HepG2 (cell line): ENCODE measurements around the gene DST. TPM values are rescaled to one million over a fixed set of nuclear protein-coding genes. Genes with fewer than 3 reads are reported as not detected.

Experiments used
- ATAC-seq: fragments of 200-7000 bp; cut with Tn5 transposase; 3 replicates; pipeline ENCODE4 v1.9.1; 2020; ENCODE audit warnings: mild to moderate bottlenecking, moderate library complexity
- BruUV-seq: library from RNA; stranded (reverse); fragments of 400-500 nt; replicated peaks from 2 replicates; lab custom pipeline; 2021; lab: Mats Ljungman, UMichigan
- CTCF ChIA-PET: fragments of 300-600 bp; formaldehyde crosslinking; extraction: SDS; loops from one replicate; lab custom pipeline; 2021; ENCODE audit warnings: low total read pairs, inconsistent platforms, low intra/inter-chr PET ratio; lab: Yijun Ruan, JAX
- POLR2A ChIA-PET: fragments of 350-600 bp; sonication (Branson Sonifier 250); formaldehyde crosslinking; loops from one replicate; lab custom pipeline; 2020; ENCODE audit warnings: antibody characterized with exemption, inconsistent platforms; lab: Yijun Ruan, JAX
- DNase-seq: peaks from one replicate; pipeline ENCODE4 v3.0.0-alpha.2; 2015; ENCODE audit warnings: low spot score
- FAIRE-seq: peaks from 3 replicates; lab custom pipeline; 2011; peaks lifted over from hg19 to GRCh38; lab: Jason Lieb, UNC
- H2AFZ ChIP-seq: one replicate; pipeline ENCODE4 v1.6.1; 2011; ENCODE audit warnings: low read length, inconsistent platforms
- H3K27ac ChIP-seq: fragments of 300-600 bp; 3 replicates; pipeline ENCODE4 v1.8.0; 2011; ENCODE audit warnings: mixed run types, mild to moderate bottlenecking, mixed read lengths, low read length, inconsistent platforms; ENCODE audit not compliant: insufficient read depth; ENCODE audit errors: extremely low read length
- H3K27me3 ChIP-seq, 2 experiments: fragments of 200-600 bp in 1 of 2; 2 replicates in 1 of 2; 3 replicates in 1 of 2; pipeline versions ENCODE4 v1.6.0 to v1.8.0; 2011; ENCODE audit warnings: low read length in 2 of 2, mild to moderate bottlenecking in 2 of 2, moderate library complexity in 2 of 2, inconsistent platforms in 1 of 2; ENCODE audit not compliant: insufficient read depth in 2 of 2, control insufficient read depth in 1 of 2
- H3K36me3 ChIP-seq, 2 experiments: fragments of 200-600 bp in 1 of 2; replicated peaks in 1 of 2; 2 replicates in 1 of 2; 3 replicates in 1 of 2; pipeline versions ENCODE4 v1.5.1 to v1.8.0; 2011; ENCODE audit warnings: low read length in 2 of 2, inconsistent platforms in 1 of 2; ENCODE audit not compliant: insufficient read depth in 2 of 2, control insufficient read depth in 1 of 2
- H3K4me1 ChIP-seq: 2 replicates; pipeline ENCODE4 v1.5.1; 2012; ENCODE audit warnings: low read length, inconsistent platforms; ENCODE audit not compliant: insufficient read depth
- H3K4me2 ChIP-seq: 2 replicates; pipeline ENCODE4 v1.6.0; 2011; ENCODE audit warnings: low read depth, low read length, inconsistent platforms
- H3K4me3 ChIP-seq, 3 experiments: fragments of 200-600 bp in 1 of 3; sonication (generic), shearing (Covaris generic) in 1 of 3; replicated peaks in 1 of 3; 2 replicates each; pipeline ENCODE4 v1.5.1; 2011 to 2016; ENCODE audit warnings: low read length in 3 of 3, inconsistent platforms in 2 of 3, low read depth in 2 of 3, mild to moderate bottlenecking in 2 of 3, control low read depth in 1 of 3, mixed read lengths in 1 of 3; ENCODE audit not compliant: insufficient read depth in 1 of 3
- H3K79me2 ChIP-seq: one replicate; pipeline ENCODE4 v1.6.1; 2011; ENCODE audit warnings: low read length, inconsistent platforms; ENCODE audit not compliant: insufficient read depth
- H3K9ac ChIP-seq: 2 replicates; pipeline ENCODE4 v1.6.0; 2011; ENCODE audit warnings: mild to moderate bottlenecking, low read depth, low read length, inconsistent platforms; ENCODE audit not compliant: insufficient read depth
- H3K9me3 ChIP-seq: 2 replicates; pipeline ENCODE4 v1.5.1; 2012; ENCODE audit warnings: mild to moderate bottlenecking, low read length
- H4K20me1 ChIP-seq: 2 replicates; pipeline ENCODE4 v1.6.0; 2011; ENCODE audit warnings: inconsistent platforms, mild to moderate bottlenecking, low read length, moderate library complexity; ENCODE audit not compliant: insufficient read depth
- CTCF ChIP-seq: sonication (generic); formaldehyde crosslinking; IDR thresholded peaks from 2 replicates; pipeline ENCODE4 v1.5.0; 2020; ENCODE audit warnings: mild to moderate bottlenecking, missing genetic modification reagents, moderate library complexity
- ETS1 ChIP-seq: sonication (generic); formaldehyde crosslinking; IDR thresholded peaks from 2 replicates; pipeline ENCODE4 v1.4.0; 2020; ENCODE audit warnings: missing genetic modification reagents
- IKZF1 ChIP-seq: fragments of 450-650 bp; IDR thresholded peaks from 2 replicates; pipeline ENCODE4 v1.7.1; 2016
- JARID2 ChIP-seq: sonication (generic); formaldehyde crosslinking; IDR thresholded peaks from 2 replicates; pipeline ENCODE4 v1.8.1; 2023; ENCODE audit warnings: missing genetic modification reagents, inconsistent platforms; ENCODE audit not compliant: insufficient replicate concordance
- LCORL ChIP-seq, 2 experiments: fragments of 450-650 bp in 1 of 2; sonication (generic) in 1 of 2; formaldehyde crosslinking in 1 of 2; IDR thresholded peaks; 2 replicates each; pipeline versions ENCODE4 v1.5.0 to v1.6.1; 2017 to 2020; ENCODE audit warnings: antibody characterized with exemption in 1 of 2, missing genetic modification reagents in 1 of 2
- NFYB ChIP-seq: sonication (generic); formaldehyde crosslinking; IDR thresholded peaks from 2 replicates; pipeline ENCODE4 v1.4.0; 2020; ENCODE audit warnings: missing genetic modification reagents
- RAD21 ChIP-seq: fragments of 450-650 bp; formaldehyde crosslinking; IDR thresholded peaks from 2 replicates; pipeline ENCODE4 v1.5.0; 2020; ENCODE audit warnings: mild to moderate bottlenecking
- RBFOX2 ChIP-seq: fragments of 200-400 bp; formaldehyde crosslinking; IDR thresholded peaks from 2 replicates; pipeline ENCODE4 v1.6.1; 2017; ENCODE audit warnings: low read depth, mild to moderate bottlenecking, low read length
- SMC3 ChIP-seq: IDR thresholded peaks from 2 replicates; pipeline ENCODE4 v1.6.1; 2011; ENCODE audit warnings: low read length, improper control_type of control experiment
- ZBTB39 ChIP-seq: sonication (generic); formaldehyde crosslinking; IDR thresholded peaks from 2 replicates; pipeline ENCODE4 v1.5.0; 2020; ENCODE audit warnings: missing genetic modification reagents
- ZBTB46 ChIP-seq: sonication (generic); formaldehyde crosslinking; IDR thresholded peaks from 2 replicates; pipeline ENCODE4 v1.4.0; 2020; ENCODE audit warnings: mild to moderate bottlenecking, missing genetic modification reagents, borderline replicate concordance
- ZNF281 ChIP-seq: sonication (generic); formaldehyde crosslinking; IDR thresholded peaks from 2 replicates; pipeline ENCODE4 v1.4.0; 2020; ENCODE audit warnings: missing genetic modification reagents, borderline replicate concordance
- ZNF607 ChIP-seq: sonication (generic); formaldehyde crosslinking; IDR thresholded peaks from 2 replicates; pipeline ENCODE4 v1.5.1; 2020; ENCODE audit warnings: missing genetic modification reagents, mild to moderate bottlenecking, borderline replicate concordance
- ZSCAN25 ChIP-seq: sonication (generic); formaldehyde crosslinking; IDR thresholded peaks from 2 replicates; pipeline ENCODE4 v1.8.0; 2022; ENCODE audit warnings: mild to moderate bottlenecking, missing genetic modification reagents
- WGBS: methylation state at CpG from one replicate; pipeline ENCODE4 v1.1.6; 2017; ENCODE audit warnings: low lambda C conversion rate; 5-methylcytosine and 5-hydroxymethylcytosine counted together
- in situ Hi-C: cut with HindIII; loops from 2 replicates; pipeline ENCODE4 v1.10.0; 2017; ENCODE audit warnings: low pct_unique_long_range_greater_than_20kb; ENCODE audit not compliant: extremely low pct_ligation_motif_present
- intact Hi-C: fragments of 100-400 bp; cut with micrococcal nuclease; formaldehyde crosslinking; loops from one replicate; pipeline ENCODE4 v1.10.0; 2022; ENCODE audit not compliant: unreplicated experiment
- polyA plus RNA-seq, 8 experiments: library from polyadenylated mRNA; depleted of rRNA in 3 of 8; stranded (reverse) in 7 of 8; unstranded in 1 of 8; fragments of >200 nt; fragmentation: Illumina TruSeq in 4 of 8; extraction: Trizol in 4 of 8; gene quantifications; 2 replicates each; pipeline versions ENCODE4 v1.2.1 to v1.2.3, GENCODE V29; 2011 to 2016; ENCODE audit warnings: low read depth in 4 of 8, missing spikeins in 1 of 8, mixed read lengths in 1 of 8; ENCODE audit not compliant: insufficient read depth in 1 of 8
- total RNA-seq, 5 experiments: library from RNA; depleted of rRNA; stranded (reverse); fragments of >200 nt; fragmentation: Illumina TruSeq; extraction: Trizol; gene quantifications; 2 replicates each; pipeline ENCODE4 v1.2.3, GENCODE V29; 2016; ENCODE audit warnings: low read depth in 1 of 5

Gene DST
- total and polyA plus RNA-seq, 2 of the 13 experiments (the other 11 are each of a cell fraction or from before 2014, with no cell fraction given): 64.4 to 89.0 TPM

GRCh38 chr6:56417823-56418222 lies 224.9 kb downstream of the DST start:
- H4K20me1 ChIP-seq: no peaks in the 10 kb centered on the region
- BruUV-seq: no TSS peak
- no peak overlapping the region for H2AFZ ChIP-seq
- H3K27ac ChIP-seq: no peak overlapping the region
- no peaks in the 10 kb centered on the region for H3K27me3 ChIP-seq
- WGBS: 90% methylated on average over 2 of the region's 2 CpGs
- H3K9ac ChIP-seq: no peak overlapping the region
- no peaks in the 10 kb centered on the region for H3K9me3 ChIP-seq
- no peak overlapping the region for H3K4me3 ChIP-seq
- FAIRE-seq: peak; percentile 84
- H3K36me3 ChIP-seq: no peaks in the 10 kb centered on the region
- H3K79me2 ChIP-seq: no peaks in the 10 kb centered on the region
- in situ Hi-C loops: loop anchor here (5.0 kb wide), 1 partner anchor 46 kb away; no protein-coding TSS in a partner anchor
- POLR2A ChIA-PET: interaction anchor here (0.9 to 1.3 kb wide), 2 partner anchors 18 to 47 kb away, joined by 3 to 6 read pairs; no protein-coding TSS in a partner anchor
- peaks cover 19% of the 10 kb centered on the region for H3K4me1 ChIP-seq
- no peak overlapping the region for H3K4me2 ChIP-seq
- ATAC-seq: peak; percentile 95
- CTCF ChIA-PET: interaction anchor here (1.7 to 2.1 kb wide), 2 partner anchors 48 to 59 kb away, joined by 4 to 11 read pairs; no protein-coding TSS in a partner anchor
- DNase-seq: peak; percentile 43
- intact Hi-C loops: loop anchor here (1.0 to 5.0 kb wide), 2 partner anchors 34 to 48 kb away; no protein-coding TSS in a partner anchor
- TF ChIP-seq IKZF1: no peak
- peak; percentile 84 for TF ChIP-seq SMC3
- TF ChIP-seq ZNF281 (CRISPR knock-in tag): no peak
- peak; percentile 62 for TF ChIP-seq CTCF (CRISPR knock-in tag)
- TF ChIP-seq ZNF607 (CRISPR knock-in tag): no peak
- 0 out of 2 replicates have a peak, but pooled peaks have one; percentile 54 for TF ChIP-seq ZBTB39 (CRISPR knock-in tag)
- no peak for TF ChIP-seq NFYB (CRISPR knock-in tag)
- no peak for TF ChIP-seq RBFOX2
- TF ChIP-seq ZBTB46 (CRISPR knock-in tag): no peak
- peak; percentile 74 for TF ChIP-seq RAD21 (CRISPR knock-in tag)
- TF ChIP-seq JARID2 (CRISPR knock-in tag): no peak
- no peak for TF ChIP-seq ZSCAN25
- no peak for TF ChIP-seq ETS1
- no peak for TF ChIP-seq LCORL (IDR thresholded peaks at IDR 0.05)
- no peak; the same call in 1 of the 2 replicates for TF ChIP-seq LCORL (CRISPR knock-in tag; IDR thresholded peaks at IDR 0.05)
